ENCODE measurements around the gene REEP5.
"Not testable (repeated sequence)": the region's sequence is repeated elsewhere in the genome, so short reads cannot be mapped to it uniquely, and the experiment has no call there.

REEP5 gene

DNA sequence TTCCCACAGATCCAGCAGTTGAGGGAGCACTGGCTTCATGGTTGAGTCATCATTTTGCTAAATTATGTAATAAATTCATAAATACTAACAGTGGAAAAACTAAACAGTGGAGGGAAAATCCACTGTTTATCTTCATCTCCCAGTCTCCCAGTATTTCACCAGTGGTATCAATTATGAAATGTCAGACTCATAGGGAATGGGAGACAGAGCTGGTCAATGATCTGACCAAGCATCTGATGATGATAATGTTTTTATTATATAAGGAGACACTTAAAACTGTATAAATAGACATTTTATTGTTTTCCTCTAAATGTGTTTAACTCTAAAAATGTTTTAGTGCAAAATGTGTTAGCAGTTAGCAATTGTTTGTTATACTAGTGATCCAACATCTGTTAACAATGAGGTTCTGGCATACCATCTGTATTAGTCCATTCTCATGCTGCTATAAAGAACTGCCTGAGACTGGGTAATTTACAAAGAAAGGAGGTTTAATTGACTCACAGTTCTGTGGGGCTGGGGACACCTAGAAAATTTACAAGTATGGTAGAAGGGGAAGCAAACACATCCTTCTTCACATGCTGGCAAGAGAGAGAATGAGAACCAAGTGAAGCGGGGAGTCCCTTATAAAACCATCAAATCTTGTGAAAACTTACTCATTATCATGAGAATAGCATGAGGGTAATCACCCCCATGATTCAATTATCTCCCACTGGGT lies 11.8 kb upstream of the REEP5 start:
- DNase-seq (ENCODE audit: low read depth in 4 of 4, low spot score in 1 of 4) = no peak

DNA sequence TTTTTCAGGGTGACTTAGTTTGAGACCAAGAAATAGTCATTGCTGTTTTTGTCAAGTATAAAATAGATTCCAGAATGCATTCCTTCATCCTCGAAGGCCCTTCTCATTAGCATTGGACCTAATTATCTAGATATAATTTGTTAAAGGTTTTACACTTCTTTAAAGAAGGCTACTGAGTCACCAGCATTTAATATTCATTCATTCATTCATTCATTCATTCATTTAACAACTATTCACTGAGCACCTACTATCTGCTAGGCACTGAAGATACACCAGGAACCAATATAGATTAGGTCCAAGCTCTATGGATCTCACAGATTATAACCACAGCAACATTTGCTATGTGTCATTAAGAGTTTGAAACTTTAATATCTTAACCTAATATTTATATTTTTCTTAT lies 11.1 kb upstream of the REEP5 start:
- DNase-seq (ENCODE audit: low read depth in 4 of 4, low spot score in 1 of 4) = no peak

DNA sequence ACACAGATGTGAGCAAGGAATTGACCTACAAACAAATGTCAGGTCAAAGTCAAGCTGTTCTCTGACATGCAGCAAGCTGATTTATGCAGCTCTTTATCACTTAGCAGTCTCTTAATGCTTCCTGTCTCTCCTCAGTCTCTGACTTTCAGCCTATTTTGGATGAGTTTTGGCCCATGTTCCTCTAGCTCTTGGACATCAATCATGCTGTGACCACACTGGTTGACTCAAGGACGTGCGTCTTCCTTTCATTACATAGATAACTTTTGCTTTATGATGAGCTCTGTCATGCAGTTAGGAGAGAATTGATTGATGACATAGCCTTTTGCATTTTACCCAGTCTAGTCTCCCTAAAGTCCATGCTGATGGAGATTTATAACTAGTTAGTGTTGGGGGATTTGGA lies 9.4 kb upstream of the REEP5 start:
- no peak for DNase-seq (ENCODE audit: low read depth in 4 of 4, low spot score in 1 of 4)

DNA sequence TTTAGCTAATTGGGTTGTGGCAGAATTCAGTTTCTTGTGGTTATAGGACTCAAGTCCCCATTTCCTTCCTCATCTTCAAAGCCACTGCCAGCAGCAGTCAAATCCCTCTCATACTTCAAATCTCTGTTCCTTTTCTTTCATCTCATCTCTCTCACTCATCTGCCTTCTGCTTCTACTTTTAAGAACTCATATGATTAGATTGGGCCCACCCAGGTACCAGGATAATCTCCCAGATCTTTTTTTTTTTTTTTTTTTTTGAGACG lies 8.0 kb upstream of the REEP5 start:
- no peak for DNase-seq (ENCODE audit: low read depth in 4 of 4, low spot score in 1 of 4)

DNA sequence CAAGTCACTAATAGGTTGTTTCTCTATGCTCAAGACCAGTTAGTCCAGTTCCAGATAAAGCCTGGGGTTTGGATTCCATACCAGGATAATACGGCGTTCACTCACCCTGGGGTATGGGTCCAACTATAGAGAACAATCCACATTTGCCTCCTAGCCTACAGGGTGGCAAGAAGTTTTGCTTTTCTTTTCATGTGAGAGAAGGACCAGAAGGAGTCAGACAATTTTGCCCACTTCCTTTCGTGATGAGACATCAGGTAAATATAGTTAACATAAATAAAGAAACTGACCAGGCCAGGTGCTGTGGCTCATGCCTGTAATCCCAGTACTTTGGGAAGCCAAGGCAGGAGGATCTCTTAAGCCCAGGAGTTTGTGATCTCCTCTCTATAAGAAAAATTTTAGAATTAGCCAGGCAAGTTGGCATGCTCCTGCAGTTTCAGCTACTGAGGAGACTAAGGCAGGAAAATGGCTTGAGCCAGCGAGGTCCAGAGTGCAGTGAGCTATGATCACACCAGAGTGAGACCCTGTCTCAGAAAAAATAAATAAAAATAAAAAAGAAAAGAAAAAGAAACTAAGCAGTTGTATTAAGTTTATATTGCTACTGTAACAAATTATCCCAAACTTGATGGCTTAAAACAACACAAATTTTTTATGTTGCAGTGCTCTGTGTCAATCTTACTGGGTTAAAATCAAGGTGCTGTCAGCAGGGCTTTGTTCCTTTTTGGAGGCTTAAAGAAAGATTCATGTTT lies 7.5 kb upstream of the REEP5 start:
- no peak for DNase-seq (ENCODE audit: low read depth in 4 of 4, low spot score in 1 of 4)

DNA sequence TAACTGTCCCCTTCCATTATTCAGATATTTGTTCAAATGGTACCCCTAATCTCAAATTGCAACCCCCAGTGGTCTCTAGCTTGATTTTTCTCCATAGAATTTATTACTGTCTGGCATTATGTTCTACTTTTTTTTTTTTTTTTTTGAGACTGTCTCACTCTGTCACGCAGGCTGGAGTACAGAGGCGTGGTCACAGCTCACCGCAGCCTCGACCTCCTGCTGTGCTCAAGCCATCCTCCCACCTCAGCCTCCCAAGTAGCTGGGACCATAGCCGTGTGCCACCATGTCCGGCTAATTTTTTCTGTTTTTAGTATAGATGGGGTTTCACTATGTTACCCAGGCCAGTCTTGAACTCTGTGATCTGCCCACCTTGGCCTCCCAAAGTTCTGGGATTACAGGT lies 2.0 kb upstream of the REEP5 start:
- no peak for DNase-seq (ENCODE audit: low read depth in 4 of 4, low spot score in 1 of 4)

DNA sequence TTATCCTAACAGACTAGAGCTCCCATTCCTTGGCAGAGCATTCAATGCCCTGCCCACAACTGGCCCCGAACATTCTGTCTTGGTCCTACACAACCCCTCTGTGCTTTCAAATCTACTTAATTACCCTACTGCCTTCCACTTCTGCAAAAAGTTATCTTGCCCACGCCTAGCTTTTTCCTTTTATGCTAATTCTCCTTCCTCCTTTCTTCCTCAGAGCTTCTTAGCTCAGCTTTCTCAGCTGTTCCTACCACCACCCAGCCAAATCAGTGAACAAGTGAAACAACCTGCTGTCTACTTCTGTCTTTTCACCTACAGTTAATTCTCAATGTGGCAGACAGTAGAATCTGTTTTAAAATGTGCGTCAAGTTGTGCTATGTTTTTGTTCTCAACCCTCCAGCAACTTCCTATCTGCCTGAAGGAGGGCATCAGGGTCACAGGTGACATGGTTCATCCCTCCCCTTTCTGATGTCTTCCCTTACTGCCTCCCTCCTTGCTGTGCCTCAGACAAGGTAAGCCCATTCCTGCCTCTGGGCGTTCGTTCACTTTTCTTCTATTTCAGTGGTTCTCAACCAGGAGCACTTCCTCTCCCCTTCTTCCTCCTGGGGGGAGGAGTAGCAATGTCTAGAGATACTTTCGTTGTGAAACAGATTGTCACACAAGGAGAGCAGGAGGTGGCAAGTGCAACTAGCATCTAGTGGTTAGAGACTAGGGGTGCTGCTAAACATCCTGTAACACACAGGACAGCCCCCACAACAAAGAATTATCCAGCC lies 1.3 kb upstream of the REEP5 start:
- no peak for DNase-seq (ENCODE audit: low read depth in 4 of 4, low spot score in 1 of 4)

DNA sequence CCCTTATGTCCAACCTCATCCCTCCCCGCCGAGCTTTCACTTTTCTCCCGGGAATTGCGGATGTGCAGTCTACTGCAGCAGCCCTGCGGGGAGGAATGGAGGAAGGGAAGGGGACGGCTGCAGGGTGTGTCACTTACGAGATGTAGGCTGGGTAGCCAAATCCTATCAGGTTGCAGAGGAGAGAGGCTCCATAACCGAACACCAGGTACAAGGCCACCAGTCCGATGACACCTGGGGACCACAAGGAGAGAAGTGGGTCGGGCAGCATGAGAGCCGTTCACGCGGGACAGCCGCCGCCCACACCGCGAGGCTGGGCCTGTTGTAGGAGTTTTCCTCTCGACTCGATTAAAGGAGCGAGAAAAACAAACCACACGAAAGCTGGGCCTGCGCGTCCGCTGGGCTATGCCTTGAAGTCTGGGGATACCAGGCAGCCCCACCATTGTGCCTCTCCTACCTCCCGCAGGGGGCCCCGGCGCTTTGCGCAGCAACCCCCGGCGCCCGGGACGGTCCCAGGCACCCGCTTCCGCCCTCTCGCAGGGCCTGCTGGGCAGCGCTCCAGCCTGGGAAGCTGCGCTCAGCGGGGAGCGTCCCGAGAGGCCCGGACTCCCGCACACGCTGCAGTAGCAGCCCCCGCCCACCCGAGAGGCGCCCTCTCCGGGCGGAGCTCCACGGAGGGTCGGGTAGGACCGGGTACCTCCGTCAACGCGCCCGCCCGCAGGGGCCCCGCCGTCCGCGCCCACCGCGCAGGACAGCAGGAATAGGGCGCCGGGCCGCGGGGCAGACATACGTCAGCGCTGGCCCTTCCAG lies 798 bp downstream of the REEP5 start:
- peak; percentile 10 to 49 (median 32) for DNase-seq (ENCODE audit: low read depth in 4 of 4, low spot score in 1 of 4)

DNA sequence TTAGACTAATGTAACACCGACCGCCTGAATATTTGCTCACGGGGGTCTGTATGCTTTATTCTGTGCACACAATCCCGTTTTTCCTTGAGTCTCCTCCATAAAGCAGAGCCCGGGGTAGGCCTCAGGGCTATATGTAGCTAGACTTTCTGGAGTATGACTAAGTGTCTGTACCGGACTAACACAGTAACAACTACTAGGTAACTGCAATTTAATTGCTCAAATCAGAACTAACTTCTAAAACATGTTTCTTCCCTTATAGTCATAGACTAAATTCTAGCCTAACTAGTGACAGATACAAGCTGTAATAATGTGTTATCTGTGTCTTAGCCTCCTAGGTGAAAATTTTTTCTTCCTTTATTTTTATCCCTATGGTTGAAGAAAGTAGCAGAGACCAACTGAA lies 2.1 kb downstream of the REEP5 start:
- no peak for DNase-seq (ENCODE audit: low read depth in 4 of 4, low spot score in 1 of 4)

DNA sequence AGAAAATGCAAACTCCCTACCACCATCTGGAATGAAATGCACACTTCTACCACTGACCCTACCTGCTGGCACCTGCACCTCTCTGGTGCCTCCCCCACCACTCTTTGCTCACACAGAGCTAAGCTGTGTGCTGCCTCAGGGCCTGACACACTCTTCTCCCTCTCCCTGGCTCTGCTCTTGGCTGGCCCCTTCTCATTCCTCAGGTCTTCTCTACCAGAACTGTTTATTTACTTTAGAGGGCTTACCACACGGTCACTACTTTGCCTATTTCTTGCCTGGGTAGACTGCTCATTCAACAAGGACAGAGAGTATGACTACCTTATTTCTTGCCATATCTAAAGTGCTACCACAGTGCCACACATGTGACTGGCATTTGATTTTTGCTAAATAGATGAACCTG lies 3.3 kb downstream of the REEP5 start:
- no peak for DNase-seq (ENCODE audit: low read depth in 4 of 4, low spot score in 1 of 4)

DNA sequence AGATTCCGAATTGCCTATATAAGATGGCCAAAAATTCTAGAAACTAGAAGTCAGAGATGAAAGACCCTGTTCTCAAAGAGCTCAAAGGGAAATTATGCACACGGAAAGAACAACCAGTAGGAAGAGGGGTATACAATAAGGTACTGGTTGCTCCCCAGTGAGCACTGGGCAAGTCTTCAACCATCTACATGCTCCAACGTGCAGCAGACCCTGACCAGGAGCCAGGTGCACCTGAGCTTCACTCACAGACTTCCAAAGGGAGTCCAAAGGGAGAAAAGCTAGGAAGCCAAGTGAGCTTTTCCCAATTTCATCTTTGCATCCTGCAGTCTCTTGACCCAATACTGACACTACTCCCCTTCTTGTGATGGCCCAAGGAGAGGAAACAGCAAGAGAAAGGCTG lies 3.9 kb downstream of the REEP5 start:
- no peak for DNase-seq (ENCODE audit: low read depth in 4 of 4, low spot score in 1 of 4)

DNA sequence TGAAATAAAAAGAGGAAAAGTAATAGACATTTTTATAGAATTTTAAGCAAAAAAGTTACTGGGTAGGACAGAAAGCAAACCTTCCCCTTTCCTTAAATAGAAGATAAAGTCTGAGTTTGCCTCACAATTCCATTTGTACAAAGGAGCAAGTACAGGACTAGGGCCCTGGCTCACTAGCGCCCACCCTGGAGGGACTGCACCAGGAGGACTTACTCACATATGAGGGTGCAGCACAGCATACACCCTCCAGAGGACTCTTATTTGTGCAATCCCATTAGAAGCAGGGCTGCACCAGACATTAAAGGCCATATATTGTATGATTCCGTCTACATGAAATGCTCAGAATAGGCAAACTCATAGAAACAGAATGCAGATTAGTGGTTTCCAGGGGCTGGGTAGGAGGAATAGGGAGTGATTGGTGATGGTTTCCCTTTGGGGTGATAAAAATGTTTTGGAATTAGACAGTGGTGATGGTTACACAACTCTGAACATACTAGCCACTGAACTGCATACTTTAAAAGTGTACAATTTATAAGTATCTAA lies 4.5 kb downstream of the REEP5 start:
- no peak for DNase-seq (ENCODE audit: low read depth in 4 of 4, low spot score in 1 of 4)

DNA sequence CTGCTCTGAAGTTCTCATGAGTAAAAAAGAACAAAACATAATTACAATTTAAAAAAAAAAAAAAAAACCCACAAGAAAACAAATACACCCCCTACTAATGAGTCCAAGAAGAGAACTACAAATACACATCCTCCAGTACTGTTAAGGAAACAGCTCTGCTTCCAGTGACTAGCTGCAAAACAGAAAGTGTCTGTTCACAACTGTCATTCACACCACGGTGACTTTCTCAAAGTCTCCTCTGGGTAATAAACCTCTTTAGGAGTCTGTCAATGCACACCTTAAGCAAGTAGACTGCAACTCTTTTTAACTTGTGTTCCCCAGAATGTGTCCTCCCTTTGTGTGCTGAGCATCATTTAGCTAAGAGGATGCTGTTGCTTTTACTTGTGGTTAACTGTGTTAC lies 6.2 kb downstream of the REEP5 start:
- DNase-seq (ENCODE audit: low read depth in 4 of 4, low spot score in 1 of 4) = no peak

DNA sequence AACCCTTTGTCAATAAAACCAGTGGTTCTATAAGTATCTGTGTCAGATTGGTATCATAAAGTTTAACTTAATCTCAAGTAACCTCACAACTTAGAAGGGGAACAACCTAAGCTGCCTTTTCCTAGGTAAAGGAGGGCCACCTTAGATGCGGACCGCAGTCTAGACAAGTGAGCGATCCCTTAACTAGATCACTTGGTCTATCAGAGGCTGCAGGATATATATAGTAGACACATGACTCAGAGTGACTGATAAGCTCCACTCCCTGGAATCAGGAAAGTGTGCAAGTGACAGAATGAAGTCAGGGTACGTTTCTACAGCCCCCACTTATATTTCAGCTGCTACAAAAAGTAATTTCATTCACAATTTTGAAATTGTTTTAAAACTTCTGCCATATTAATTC lies 7.4 kb downstream of the REEP5 start:
- no peak for DNase-seq (ENCODE audit: low read depth in 4 of 4, low spot score in 1 of 4)

DNA sequence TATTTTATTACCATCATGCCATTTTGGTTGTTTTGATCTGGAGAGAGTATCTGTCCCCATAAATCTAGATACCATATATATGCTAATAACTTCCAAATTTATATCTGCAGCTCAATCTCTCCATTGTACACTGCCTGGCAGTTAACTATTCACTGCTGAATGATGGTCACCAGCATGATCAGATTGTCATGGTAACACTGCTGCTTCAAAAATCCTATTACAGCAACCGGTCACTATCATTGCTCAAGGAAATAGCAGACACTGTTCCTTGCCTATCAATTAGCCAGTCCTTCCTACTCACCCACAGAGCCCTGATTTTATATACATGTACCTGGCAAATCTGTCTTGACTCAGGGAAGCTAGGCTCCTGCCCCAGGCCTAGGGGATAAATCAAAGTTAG lies 11.5 kb downstream of the REEP5 start:
- no peak for DNase-seq (ENCODE audit: low read depth in 4 of 4, low spot score in 1 of 4)

DNA sequence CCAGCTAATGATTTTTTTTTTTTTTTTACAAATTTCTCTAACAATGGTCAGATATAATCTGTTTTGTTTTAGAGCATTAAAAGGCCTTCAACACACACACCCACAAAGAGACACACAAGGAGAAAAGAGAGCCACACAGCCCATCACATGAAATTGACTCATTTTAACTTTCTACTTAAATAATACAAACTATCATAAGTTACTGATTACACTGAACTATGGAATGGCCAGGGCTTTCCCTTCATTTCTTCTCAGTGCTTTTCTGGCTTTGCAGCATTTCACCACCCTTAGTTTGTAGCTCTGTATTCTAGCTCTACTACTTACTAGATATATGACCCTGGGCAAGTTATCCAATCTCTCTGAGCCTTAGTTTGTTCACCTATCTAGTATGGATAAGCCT lies 13.2 kb downstream of the REEP5 start:
- no peak for DNase-seq (ENCODE audit: low read depth in 4 of 4, low spot score in 1 of 4)

DNA sequence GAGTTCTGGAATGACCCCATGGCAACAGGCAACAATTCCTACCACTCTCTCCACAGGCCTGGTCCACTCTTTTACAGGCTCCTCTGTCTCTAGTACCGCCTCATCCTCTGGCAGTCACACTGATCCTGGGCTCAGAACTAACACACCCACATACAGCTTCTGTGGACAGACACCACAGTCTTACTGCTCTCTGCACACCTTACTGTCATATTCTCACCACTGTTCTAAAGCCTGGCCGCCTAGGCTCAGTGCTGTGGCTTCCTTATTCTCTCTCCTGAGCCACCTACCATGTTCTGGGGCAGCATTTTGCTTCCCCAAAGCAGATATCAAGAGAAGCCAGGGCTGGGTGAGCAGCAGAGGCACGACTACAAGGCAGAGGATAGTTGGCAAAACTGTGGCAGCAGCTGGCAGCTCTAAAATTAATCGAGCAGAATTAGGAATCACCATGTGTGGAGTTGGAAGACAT lies 14.8 kb downstream of the REEP5 start:
- no peak for DNase-seq (ENCODE audit: low read depth in 4 of 4, low spot score in 1 of 4)

DNA sequence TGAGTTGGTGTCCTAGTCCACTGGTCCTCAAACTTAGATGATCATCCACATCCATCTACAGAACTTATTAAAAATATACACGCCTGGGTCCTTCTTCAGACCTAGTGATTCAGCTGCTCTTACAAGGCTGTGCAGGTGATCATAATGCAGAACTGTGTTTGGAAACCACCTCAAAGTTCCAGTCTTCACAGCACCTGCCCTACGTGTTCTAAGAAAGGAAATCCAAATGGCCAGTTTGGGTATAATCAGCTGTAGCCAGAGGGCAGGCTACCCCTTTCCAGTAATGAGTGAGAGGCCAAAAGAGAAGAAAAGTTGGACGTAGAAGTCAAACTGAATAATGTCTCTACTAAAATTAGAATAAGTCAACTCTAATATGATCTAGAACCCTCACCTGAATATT lies 15.4 kb downstream of the REEP5 start:
- DNase-seq (ENCODE audit: low read depth in 4 of 4, low spot score in 1 of 4) = no peak

DNA sequence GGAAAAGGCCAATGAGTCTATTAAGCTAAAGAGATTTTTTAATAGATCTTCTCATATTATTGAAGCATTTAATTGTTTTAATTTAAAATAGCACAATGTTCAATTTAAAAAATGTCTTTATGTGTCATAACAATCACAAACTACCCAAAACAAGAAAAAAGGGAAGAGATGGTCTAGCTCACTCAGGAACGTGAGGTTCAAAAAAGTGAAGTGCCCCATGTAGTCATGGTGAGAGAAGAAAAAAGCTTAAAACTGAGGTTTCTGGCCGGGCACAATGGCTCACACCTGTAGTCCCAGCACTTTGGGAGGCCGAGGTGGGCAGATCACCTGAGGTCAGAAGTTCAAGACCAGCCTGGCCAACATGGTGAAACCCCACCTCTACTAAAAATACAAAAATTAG lies 17.0 kb downstream of the REEP5 start:
- not testable (repeated sequence) for DNase-seq (ENCODE audit: low read depth in 4 of 4, low spot score in 1 of 4)

DNA sequence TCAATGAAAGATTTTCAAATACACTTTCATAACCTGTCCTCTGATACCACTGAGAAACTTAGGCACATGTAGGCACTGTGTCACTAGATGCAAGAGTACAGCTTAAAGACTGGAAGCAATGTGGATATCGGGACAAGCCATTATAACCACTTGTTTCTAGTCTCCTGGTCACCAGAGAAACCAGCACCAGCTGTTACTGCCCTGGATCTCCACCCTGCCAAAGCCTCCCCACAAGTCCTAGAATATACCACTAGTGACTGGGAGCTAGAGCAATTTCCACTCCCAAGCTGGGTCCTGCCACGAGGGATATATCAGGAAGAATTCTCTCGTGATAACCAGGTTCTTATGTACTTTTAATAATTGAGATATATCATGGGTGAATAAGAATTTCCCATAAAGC lies 19.5 kb downstream of the REEP5 start:
- DNase-seq (ENCODE audit: low read depth in 4 of 4, low spot score in 1 of 4) = no peak

DNA sequence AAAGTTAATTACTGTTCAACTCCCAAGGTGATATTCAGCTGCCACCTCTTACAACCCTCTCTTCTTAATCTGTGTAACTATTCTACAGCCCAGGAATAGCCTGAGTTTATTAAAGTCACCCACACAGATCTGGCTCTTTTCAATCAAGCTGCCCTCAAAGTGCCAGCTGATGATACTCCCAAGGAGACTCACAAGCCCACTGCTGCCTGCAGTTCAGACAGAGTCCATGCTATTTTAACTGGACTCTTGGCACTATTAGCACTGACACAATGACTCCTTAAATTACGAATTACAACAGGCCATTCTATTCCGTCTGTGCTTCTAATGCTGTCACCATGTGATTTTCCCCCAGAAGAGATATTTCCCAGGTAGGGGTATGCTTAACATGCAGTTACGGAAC lies 26.3 kb downstream of the REEP5 start:
- no peak for DNase-seq (ENCODE audit: low read depth in 4 of 4, low spot score in 1 of 4)
